T-cell (primary cell): ENCODE results near the gene RCHY1. TPM values are rescaled to one million over a fixed set of nuclear protein-coding genes. Genes with fewer than 3 reads are reported as not detected.
"Not testable (repeated sequence)": the region's sequence is repeated elsewhere in the genome, so short reads cannot be mapped to it uniquely, and the experiment has no call there.

Experiments
- ATAC-seq, 4 experiments: fragments of 200-7000 bp in 3 of 4; fragments of 150-1000 bp in 1 of 4; cut with Tn5 transposase; replicated peaks in 1 of 4; 1 replicate in 3 of 4; 2 replicates in 1 of 4; pipeline ENCODE4 v1.10.0; 2021; ENCODE audit warnings: moderate library complexity in 3 of 4, mild to moderate bottlenecking in 2 of 4, moderate number of reproducible peaks in 1 of 4
- CTCF ChIA-PET, 2 donors: fragments of 300-600 bp; sonication (Branson Sonifier 250); formaldehyde crosslinking; loops; one replicate each; lab custom pipeline; 2022; ENCODE audit warnings: antibody characterized with exemption in 2 of 2; lab: Charles Lee
- POLR2A ChIA-PET, 2 donors: fragments of 300-600 bp; sonication (Branson Sonifier 250); formaldehyde crosslinking; loops; one replicate each; lab custom pipeline; 2022; ENCODE audit warnings: antibody characterized with exemption in 2 of 2; lab: Charles Lee
- DNase-seq, 35 experiments: peaks; one replicate each; pipeline versions ENCODE4 v3.0.0 to v3.0.0-alpha.2; 2013 to 2023
- H3K27ac ChIP-seq: one replicate; pipeline ENCODE4 v1.5.1; 2013; ENCODE audit warnings: low read length
- H3K27me3 ChIP-seq, 2 experiments: replicated peaks in 1 of 2; 1 replicate in 1 of 2; 2 replicates in 1 of 2; pipeline versions ENCODE4 v1.6.1 to v1.7.0; 2013; ENCODE audit warnings: low read length in 1 of 2, mixed read lengths in 1 of 2; ENCODE audit not compliant: control insufficient read depth in 2 of 2, insufficient read depth in 2 of 2; ENCODE audit errors: extremely low read depth in 1 of 2
- H3K36me3 ChIP-seq, 2 donors: 1 replicate in 1 of 2; 2 replicates in 1 of 2; pipeline versions ENCODE4 v1.6.1 to v1.7.0; 2013; ENCODE audit warnings: low read length in 1 of 2; ENCODE audit not compliant: control insufficient read depth in 2 of 2, insufficient read depth in 1 of 2; ENCODE audit errors: extremely low read depth in 1 of 2
- H3K4me1 ChIP-seq, 2 experiments: 1 replicate in 1 of 2; 2 replicates in 1 of 2; pipeline versions ENCODE4 v1.6.1 to v1.7.0; 2013; ENCODE audit warnings: low read length in 2 of 2, mixed read lengths in 1 of 2; ENCODE audit not compliant: insufficient read depth in 2 of 2, control insufficient read depth in 1 of 2; ENCODE audit errors: extremely low read depth in 1 of 2
- H3K4me3 ChIP-seq, 2 donors: 1 replicate in 1 of 2; 2 replicates in 1 of 2; pipeline versions ENCODE4 v1.5.1 to v1.7.0; 2013; ENCODE audit warnings: mild to moderate bottlenecking in 2 of 2, low read length in 1 of 2, moderate library complexity in 1 of 2; ENCODE audit not compliant: control insufficient read depth in 1 of 2; ENCODE audit errors: extremely low read depth in 1 of 2
- H3K9me3 ChIP-seq: 2 replicates; pipeline ENCODE4 v1.7.0; 2013
- H3K27ac Mint-ChIP-seq, 2 donors: one replicate each; pipeline ENCODE4 v1.8.0; 2020 to 2021; ENCODE audit warnings: mild to moderate bottlenecking in 2 of 2, mixed read lengths in 2 of 2
- H3K27me3 Mint-ChIP-seq, 2 donors: one replicate each; pipeline ENCODE4 v1.8.0; 2021 to 2022; ENCODE audit warnings: mixed read lengths in 2 of 2
- H3K36me3 Mint-ChIP-seq: one replicate; pipeline ENCODE4 v1.8.0; 2021; ENCODE audit warnings: mixed read lengths
- H3K4me1 Mint-ChIP-seq, 3 donors: one replicate each; pipeline ENCODE4 v1.8.0; 2020 to 2022; ENCODE audit warnings: mixed read lengths in 3 of 3, mild to moderate bottlenecking in 1 of 3
- H3K4me3 Mint-ChIP-seq, 3 donors: one replicate each; pipeline ENCODE4 v1.8.0; 2020 to 2022; ENCODE audit warnings: mild to moderate bottlenecking in 3 of 3, mixed read lengths in 3 of 3, moderate library complexity in 3 of 3
- H3K9me3 Mint-ChIP-seq, 3 donors: one replicate each; pipeline ENCODE4 v1.8.0; 2020 to 2022; ENCODE audit warnings: mixed read lengths in 3 of 3
- WGBS: methylation state at CpG from one replicate; pipeline ENCODE4 v1.1.5; 2013; ENCODE audit warnings: missing lambda C conversion rate; ENCODE audit not compliant: insufficient coverage; 5-methylcytosine and 5-hydroxymethylcytosine counted together
- total RNA-seq, 35 experiments: library from RNA in 6 of 35; stranded (reverse) in 6 of 35; fragments of 120-200 nt in 1 of 35; gene quantifications; one replicate each; pipeline versions ENCODE4 v1.2.1 to v1.2.4 and lab custom pipeline; 2013 to 2026

Gene RCHY1
- total RNA-seq, 5 donors from 2014 or later (not counting 1 experiment from before 2014, with no cell fraction given): 28.3 to 33.8 (median 30.3) TPM

GRCh38 chr4:75512386-75513211, 1.6 kb downstream of the RCHY1 start:
- Mint-ChIP-seq H3K27me3 (no peaks in the 10 kb centered on the region), H3K4me1 (peaks cover 25 to 53% (median 48%) of the 10 kb centered on the region in 3 donors), H3K36me3 (peaks cover 17% of the 10 kb centered on the region), H3K9me3 (no peaks in the 10 kb centered on the region), H3K27ac (no peak overlapping the region), H3K4me3 (no peak overlapping the region)
- no peak for ATAC-seq
- no peaks in the 10 kb centered on the region for H3K9me3 ChIP-seq
- H3K4me3 ChIP-seq: peak overlapping the region; percentile 44 to 77
- peak overlapping the region; percentile 97 for H3K27ac ChIP-seq
- peak in 2 of 35 experiments; percentile 2 to 17 for DNase-seq
- ChIA-PET POLR2A (interaction anchor here (0.7 to 2.9 kb wide), 3 partner anchors 208 to 213 kb away, joined by 4 to 19 read pairs (median 5); partner anchors contain the start of gene USO1 (in 1 of the 2)), CTCF (interaction anchor here (0.5 to 3.0 kb wide), 4 partner anchors 7 to 401 kb away, joined by 3 to 21 read pairs (median 4); partner anchors contain the start of gene USO1 (in 1 of the 2))
- H3K27me3 ChIP-seq: no peaks in the 10 kb centered on the region
- H3K36me3 ChIP-seq: peaks cover 0 to 12% of the 10 kb centered on the region in 2 donors
- peaks cover 30 to 40% of the 10 kb centered on the region in 2 experiments for H3K4me1 ChIP-seq
- WGBS: 0% methylated on average over 1 of the region's 6 CpGs

DNA sequence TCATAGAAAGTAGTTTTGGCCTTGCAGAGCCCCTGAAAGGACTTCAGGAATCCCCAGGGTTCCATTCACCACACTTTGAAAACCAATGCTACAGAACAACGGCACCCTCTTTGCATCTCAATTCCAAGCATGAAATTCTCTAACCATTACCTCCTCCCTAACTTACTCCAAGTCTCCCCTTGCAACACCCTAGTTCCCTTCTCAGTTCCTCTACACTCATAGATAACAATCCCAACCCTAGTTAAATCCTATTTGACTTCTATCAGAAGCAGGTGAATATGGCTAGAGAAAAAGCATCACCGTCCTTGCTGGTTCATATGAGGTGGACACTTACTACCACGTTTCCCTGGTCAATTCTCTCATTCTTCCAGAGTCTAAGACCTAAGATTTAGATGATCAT, 2.4 kb downstream of the RCHY1 start:
- no peaks in the 10 kb centered on the region for H3K27me3 Mint-ChIP-seq
- Histone ChIP-seq H3K4me3 (peak overlapping the region in 1 of 2 donors; percentile 77), H3K27me3 (no peaks in the 10 kb centered on the region), H3K36me3 (peaks cover 0 to 8% of the 10 kb centered on the region in 2 donors), H3K4me1 (peaks cover 30 to 40% of the 10 kb centered on the region in 2 experiments), H3K27ac (peak overlapping the region; percentile 97), H3K9me3 (no peaks in the 10 kb centered on the region)
- ChIA-PET POLR2A (interaction anchor here (0.6 to 0.7 kb wide), 2 partner anchors 20 to 426 kb away, joined by 3 to 5 read pairs; no protein-coding TSS in a partner anchor), CTCF (no interaction called here)
- WGBS: 47% methylated on average over 2 of the region's 3 CpGs
- no peaks in the 10 kb centered on the region for H3K9me3 Mint-ChIP-seq
- H3K27ac Mint-ChIP-seq: no peak overlapping the region
- peaks cover 19% of the 10 kb centered on the region for H3K36me3 Mint-ChIP-seq
- H3K4me3 Mint-ChIP-seq: no peak overlapping the region
- H3K4me1 Mint-ChIP-seq: peaks cover 20 to 54% (median 50%) of the 10 kb centered on the region in 3 donors
- DNase-seq (no peak), ATAC-seq (no peak)

GRCh38 chr4:75509592-75509991, 4.6 kb downstream of the RCHY1 start:
- no CpG with 5 or more reads among the region's 4 CpGs for WGBS
- H3K27me3 Mint-ChIP-seq, H3K27ac ChIP-seq, DNase-seq, H3K4me3 ChIP-seq, POLR2A ChIA-PET, ATAC-seq, H3K27ac Mint-ChIP-seq, H3K4me3 Mint-ChIP-seq, H3K27me3 ChIP-seq, H3K9me3 Mint-ChIP-seq, H3K9me3 ChIP-seq: not testable (repeated sequence)
- peaks cover 2 to 47% (median 40%) of the 10 kb centered on the region in 3 donors for H3K4me1 Mint-ChIP-seq
- peaks cover 38% of the 10 kb centered on the region for H3K36me3 Mint-ChIP-seq
- peaks cover 23 to 32% of the 10 kb centered on the region in 2 experiments for H3K4me1 ChIP-seq
- CTCF ChIA-PET: interaction anchor here (0.6 to 0.7 kb wide), 2 partner anchors 49 to 141 kb away, joined by 3 read pairs; no protein-coding TSS in a partner anchor
- peaks cover 0 to 17% of the 10 kb centered on the region in 2 donors for H3K36me3 ChIP-seq

GRCh38 chr4:75505630-75506029, 8.6 kb downstream of the RCHY1 start:
- no peaks in the 10 kb centered on the region for H3K9me3 ChIP-seq
- H3K36me3 ChIP-seq: peaks cover 0 to 39% of the 10 kb centered on the region in 2 donors
- WGBS: no CpG with 5 or more reads among the region's 2 CpGs
- no peak overlapping the region for H3K27ac ChIP-seq
- ATAC-seq: no peak
- Mint-ChIP-seq H3K9me3 (no peaks in the 10 kb centered on the region), H3K36me3 (peaks cover 53% of the 10 kb centered on the region), H3K4me3 (no peak overlapping the region), H3K27me3 (no peaks in the 10 kb centered on the region), H3K27ac (no peak overlapping the region), H3K4me1 (peaks cover under 1 to 39% (median 35%) of the 10 kb centered on the region in 3 donors)
- no peak overlapping the region for H3K4me3 ChIP-seq
- peaks cover 4 to 10% of the 10 kb centered on the region in 2 experiments for H3K4me1 ChIP-seq
- ChIA-PET POLR2A (interaction anchor here in 1 of 2 donors (0.6 to 1.8 kb wide), 2 partner anchors 9 to 207 kb away, joined by 3 to 11 read pairs; partner anchors contain the start of genes RCHY1 and THAP6), CTCF (interaction anchor here in 1 of 2 donors (1.1 kb wide), 1 partner anchor 8 kb away, joined by 3 read pairs; no protein-coding TSS in a partner anchor)
- H3K27me3 ChIP-seq: no peaks in the 10 kb centered on the region
- no peak for DNase-seq

GRCh38 chr4:75502671-75503070, 11.5 kb downstream of the RCHY1 start:
- DNase-seq: no peak
- no peak overlapping the region for H3K27ac Mint-ChIP-seq
- no peak overlapping the region for H3K4me3 Mint-ChIP-seq
- Histone ChIP-seq H3K27ac (no peak overlapping the region), H3K4me1 (no peaks in the 10 kb centered on the region), H3K36me3 (peaks cover 4 to 51% of the 10 kb centered on the region in 2 donors), H3K27me3 (no peaks in the 10 kb centered on the region), H3K9me3 (peaks cover 2% of the 10 kb centered on the region), H3K4me3 (no peak overlapping the region)
- no peaks in the 10 kb centered on the region for H3K9me3 Mint-ChIP-seq
- ChIA-PET POLR2A (no interaction called here), CTCF (no interaction called here)
- no peak for ATAC-seq
- peaks cover 70% of the 10 kb centered on the region for H3K36me3 Mint-ChIP-seq
- H3K4me1 Mint-ChIP-seq: peaks cover 19 to 44% (median 37%) of the 10 kb centered on the region in 3 donors
- no CpG with 5 or more reads among the region's 2 CpGs for WGBS
- no peaks in the 10 kb centered on the region for H3K27me3 Mint-ChIP-seq

DNA sequence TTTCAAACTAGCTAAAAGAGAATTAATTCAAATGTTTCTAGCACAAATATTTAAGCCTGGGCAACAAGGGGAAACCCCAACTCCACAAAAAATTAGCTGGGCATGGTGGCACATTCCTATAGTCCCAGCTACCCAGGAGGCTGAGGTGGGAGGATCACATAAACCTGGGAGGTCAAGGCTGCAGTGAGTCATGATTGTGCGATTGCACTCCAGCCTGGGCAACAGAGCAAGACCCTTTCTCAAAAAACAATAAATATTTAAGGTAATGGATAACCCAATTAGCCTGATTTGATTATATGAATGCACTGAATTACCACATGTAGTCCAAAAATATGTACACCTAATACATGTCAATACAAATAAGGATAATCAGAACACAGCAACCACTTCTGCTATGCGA, 14.3 kb downstream of the RCHY1 start:
- peaks cover 39 to 45% (median 42%) of the 10 kb centered on the region in 3 donors for H3K4me1 Mint-ChIP-seq
- ChIA-PET POLR2A (no interaction called here), CTCF (interaction anchor here in 1 of 2 donors (0.5 kb wide), 1 partner anchor 943 kb away, joined by 3 read pairs; no protein-coding TSS in a partner anchor)
- Histone ChIP-seq H3K4me1 (no peaks in the 10 kb centered on the region), H3K27me3 (no peaks in the 10 kb centered on the region), H3K27ac (no peak overlapping the region), H3K9me3 (peaks cover 2% of the 10 kb centered on the region), H3K36me3 (peaks cover 4 to 57% of the 10 kb centered on the region in 2 donors), H3K4me3 (no peak overlapping the region)
- H3K27me3 Mint-ChIP-seq: no peaks in the 10 kb centered on the region
- no CpG with 5 or more reads among the region's 2 CpGs for WGBS
- DNase-seq (no peak), ATAC-seq (no peak)
- H3K36me3 Mint-ChIP-seq: peaks cover 64% of the 10 kb centered on the region
- no peak overlapping the region for H3K4me3 Mint-ChIP-seq
- no peak overlapping the region for H3K27ac Mint-ChIP-seq
- no peaks in the 10 kb centered on the region for H3K9me3 Mint-ChIP-seq
